NK-92 treated with Interleukin-12 subunit alpha and Interleukin-12 subunit beta, amount 100 ng/mL, for 24 hours (cell line): Measurements from ENCODE around the gene IFNA7.
"Not testable (repeated sequence)": the region's sequence is repeated elsewhere in the genome, so short reads cannot be mapped to it uniquely, and the experiment has no call there.

Source experiments
- DNase-seq: peaks from one replicate; lab custom pipeline; 2025; lab: John Stamatoyannopoulos, UW

Gene IFNA7

GRCh38 chr9:21202105-21202504, at the start of gene IFNA7:
Gene IFNA7, minus strand, starts transcription at chr9:21202205. Its CDS starts 40 bp downstream, at chr9:21202165.
- not testable (repeated sequence) for DNase-seq

- DNase-seq = no peak
Measured at GRCh38 chr9:21251638-21252037, 49.6 kb upstream of the IFNA7 start.

GRCh38 chr9:21251190-21251589, 49.2 kb upstream of the IFNA7 start:
- DNase-seq = no peak

GRCh38 chr9:21244836-21245235, 42.8 kb upstream of the IFNA7 start:
- no peak for DNase-seq

- DNase-seq = no peak
Measured at GRCh38 chr9:21239911-21240310, 37.9 kb upstream of the IFNA7 start, which contains the start of gene IFNA14. Gene IFNA14, minus strand, starts transcription at chr9:21240005. Its CDS starts 70 bp downstream, at chr9:21239935.

- DNase-seq = not testable (repeated sequence)
Measured at GRCh38 chr9:21236360-21236714, 34.3 kb upstream of the IFNA7 start.

GRCh38 chr9:21235468-21236359, 33.7 kb upstream of the IFNA7 start:
- peak; percentile 2 for DNase-seq

- no peak for DNase-seq
Measured at GRCh38 chr9:21234153-21234687, 32.2 kb upstream of the IFNA7 start.

GRCh38 chr9:21233258-21233657, 31.3 kb upstream of the IFNA7 start:
- no peak for DNase-seq

- DNase-seq = no peak
Measured at GRCh38 chr9:21228122-21228521, 26.1 kb upstream of the IFNA7 start, which contains the start of gene IFNA17. Gene IFNA17, minus strand, starts transcription at chr9:21228222. Its CDS starts 49 bp downstream, at chr9:21228173.

GRCh38 chr9:21217211-21217610, 15.2 kb upstream of the IFNA7 start, which contains the start of gene IFNA16:
Gene IFNA16, minus strand, starts transcription at chr9:21217311. Its CDS starts 6 bp downstream, at chr9:21217305.
- DNase-seq = not testable (repeated sequence)

GRCh38 chr9:21213411-21214326, 11.7 kb upstream of the IFNA7 start:
- DNase-seq = not testable (repeated sequence)

GRCh38 chr9:21212160-21212559, 10.2 kb upstream of the IFNA7 start:
- DNase-seq = not testable (repeated sequence)

GRCh38 chr9:21210782-21211181, 8.8 kb upstream of the IFNA7 start:
- DNase-seq = not testable (repeated sequence)

- no peak for DNase-seq
Measured at GRCh38 chr9:21210311-21210710, 8.3 kb upstream of the IFNA7 start.

GRCh38 chr9:21207043-21207442, 5.0 kb upstream of the IFNA7 start, which contains the start of gene IFNA10:
Gene IFNA10, minus strand, starts transcription at chr9:21207143. Its CDS starts 46 bp downstream, at chr9:21207097.
- DNase-seq = not testable (repeated sequence)

- no peak for DNase-seq
Measured at GRCh38 chr9:21205204-21205603, 3.2 kb upstream of the IFNA7 start.

- not testable (repeated sequence) for DNase-seq
Measured at GRCh38 chr9:21194867-21195776, 6.9 kb downstream of the IFNA7 start.

- DNase-seq = not testable (repeated sequence)
Measured at GRCh38 chr9:21187487-21187886, 14.5 kb downstream of the IFNA7 start, which contains the start of gene IFNA4. Gene IFNA4, minus strand, starts transcription at chr9:21187587. Its CDS starts 56 bp downstream, at chr9:21187531.
